HFFc6 (cell line): ENCODE data around the gene LRRN4CL. TPM values are rescaled to one million over a fixed set of nuclear protein-coding genes. Genes with fewer than 3 reads are reported as not detected.

Source experiments
- DNase-seq: peaks from one replicate; pipeline ENCODE4 v3.0.0-alpha.2; 2018
- H3K27ac Mint-ChIP-seq: 2 replicates; pipeline ENCODE4 v1.8.0; 2020; ENCODE audit warnings: mild to moderate bottlenecking, mixed read lengths
- H3K27me3 Mint-ChIP-seq: 2 replicates; pipeline ENCODE4 v1.8.0; 2021; ENCODE audit warnings: mild to moderate bottlenecking, moderate library complexity, mixed read lengths; ENCODE audit not compliant: insufficient read depth
- H3K36me3 Mint-ChIP-seq: 2 replicates; pipeline ENCODE4 v1.8.0; 2021; ENCODE audit warnings: low read depth, mixed read lengths
- H3K4me1 Mint-ChIP-seq: 2 replicates; pipeline ENCODE4 v1.8.0; 2020; ENCODE audit warnings: low read depth, mixed read lengths
- H3K4me3 Mint-ChIP-seq: 2 replicates; pipeline ENCODE4 v1.8.0; 2020; ENCODE audit warnings: mild to moderate bottlenecking, moderate library complexity, mixed read lengths
- H3K9me3 Mint-ChIP-seq: 2 replicates; pipeline ENCODE4 v1.8.0; 2020; ENCODE audit warnings: mild to moderate bottlenecking, mixed read lengths
- total RNA-seq, 6 experiments: library from RNA; stranded (reverse); fragmentation: NEBNext Ultra II Directional; extraction: Animal tissue kit (Norgen Biotek cat#: 25700); gene quantifications; 2 replicates in 1 of 6; 3 replicates in 5 of 6; pipeline ENCODE4 v1.2.3, GENCODE V29; 2021
- TF ChIP-seq, protein P1 (sequence below): fragments of 200-600 bp; sonication (generic); IDR thresholded peaks from 2 replicates; pipeline ENCODE4 v1.5.0; 2021; ENCODE audit warnings: antibody characterized with exemption, mild to moderate bottlenecking

The LRRN4CL gene
- total RNA-seq, 6 experiments from 2014 or later, result 1.2 to 4.0 (median 1.4) TPM

DNA sequence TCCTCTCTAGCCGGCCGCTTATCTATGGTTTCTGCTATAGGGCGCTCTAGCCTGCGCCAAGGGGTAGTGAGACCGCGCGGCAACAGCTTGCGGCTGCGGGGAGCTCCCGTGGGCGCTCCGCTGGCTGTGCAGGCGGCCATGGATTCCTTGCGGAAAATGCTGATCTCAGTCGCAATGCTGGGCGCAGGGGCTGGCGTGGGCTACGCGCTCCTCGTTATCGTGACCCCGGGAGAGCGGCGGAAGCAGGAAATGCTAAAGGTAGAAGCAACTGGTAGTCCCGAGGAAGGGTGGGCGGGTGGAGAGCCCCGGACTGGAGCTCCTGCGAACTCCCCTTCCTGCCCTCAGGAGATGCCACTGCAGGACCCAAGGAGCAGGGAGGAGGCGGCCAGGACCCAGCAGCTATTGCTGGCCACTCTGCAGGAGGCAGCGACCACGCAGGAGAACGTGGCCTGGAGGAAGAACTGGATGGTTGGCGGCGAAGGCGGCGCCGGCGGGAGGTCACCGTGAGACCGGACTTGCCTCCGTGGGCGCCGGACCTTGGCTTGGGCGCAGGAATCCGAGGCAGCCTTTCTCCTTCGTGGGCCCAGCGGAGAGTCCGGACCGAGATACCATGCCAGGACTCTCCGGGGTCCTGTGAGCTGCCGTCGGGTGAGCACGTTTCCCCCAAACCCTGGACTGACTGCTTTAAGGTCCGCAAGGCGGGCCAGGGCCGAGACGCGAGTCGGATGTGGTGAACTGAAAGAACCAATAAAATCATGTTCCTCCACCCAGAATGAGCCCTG lies 17.5 kb downstream of the LRRN4CL start, which contains the start of the genes LBHD1 and UQCC3:
TSS of gene LBHD1 (minus strand) at position 660 of the 782 bp plus-strand sequence. CDS start 2,236 bp downstream, outside the sequence.
TSS of gene UQCC3 (plus strand) at position 66 of the 782 bp plus-strand sequence. CDS start at position 139, 73 bp downstream.
- peak; percentile 84 for DNase-seq

DNA sequence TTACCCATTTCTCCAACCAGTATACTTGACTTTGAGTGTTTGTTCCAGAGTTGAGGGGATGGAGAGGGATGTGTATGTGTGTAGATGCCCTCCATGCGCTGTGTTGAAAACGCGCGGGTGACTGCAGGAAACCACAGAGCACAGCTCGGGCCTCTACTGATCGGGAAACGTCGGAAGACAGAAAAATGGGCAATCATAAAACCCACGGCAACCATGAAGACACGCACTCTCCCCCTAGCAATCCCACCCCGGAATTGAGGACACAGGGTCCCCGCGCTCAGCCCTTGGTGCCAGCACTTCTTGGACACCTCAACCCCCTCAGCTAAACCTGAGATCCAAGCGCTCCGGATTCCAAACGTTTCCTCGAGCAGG lies 18.1 kb downstream of the LRRN4CL start:
- Mint-ChIP-seq H3K4me1 (peaks cover 50% of the 10 kb centered on the region), H3K9me3 (no peaks in the 10 kb centered on the region), H3K27ac (peak overlapping the region; percentile 97), H3K4me3 (peak overlapping the region; percentile 99), H3K27me3 (peaks cover 1% of the 10 kb centered on the region; the same call in 1 of the 2 replicates), H3K36me3 (peaks cover 26% of the 10 kb centered on the region)
- no peak for DNase-seq
- TF ChIP-seq, protein P1, sequence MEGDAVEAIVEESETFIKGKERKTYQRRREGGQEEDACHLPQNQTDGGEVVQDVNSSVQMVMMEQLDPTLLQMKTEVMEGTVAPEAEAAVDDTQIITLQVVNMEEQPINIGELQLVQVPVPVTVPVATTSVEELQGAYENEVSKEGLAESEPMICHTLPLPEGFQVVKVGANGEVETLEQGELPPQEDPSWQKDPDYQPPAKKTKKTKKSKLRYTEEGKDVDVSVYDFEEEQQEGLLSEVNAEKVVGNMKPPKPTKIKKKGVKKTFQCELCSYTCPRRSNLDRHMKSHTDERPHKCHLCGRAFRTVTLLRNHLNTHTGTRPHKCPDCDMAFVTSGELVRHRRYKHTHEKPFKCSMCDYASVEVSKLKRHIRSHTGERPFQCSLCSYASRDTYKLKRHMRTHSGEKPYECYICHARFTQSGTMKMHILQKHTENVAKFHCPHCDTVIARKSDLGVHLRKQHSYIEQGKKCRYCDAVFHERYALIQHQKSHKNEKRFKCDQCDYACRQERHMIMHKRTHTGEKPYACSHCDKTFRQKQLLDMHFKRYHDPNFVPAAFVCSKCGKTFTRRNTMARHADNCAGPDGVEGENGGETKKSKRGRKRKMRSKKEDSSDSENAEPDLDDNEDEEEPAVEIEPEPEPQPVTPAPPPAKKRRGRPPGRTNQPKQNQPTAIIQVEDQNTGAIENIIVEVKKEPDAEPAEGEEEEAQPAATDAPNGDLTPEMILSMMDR, result no peak

More for the DNA sequence above, 17.5 kb downstream of the LRRN4CL start, which contains the start of the genes LBHD1 and UQCC3:
- H3K9me3 Mint-ChIP-seq, result no peaks in the 10 kb centered on the region
- TF ChIP-seq, protein P1, result no peak
- peaks cover 1% of the 10 kb centered on the region; the same call in 1 of the 2 replicates for H3K27me3 Mint-ChIP-seq
- H3K4me3 Mint-ChIP-seq, result peak within 1 kb of the TSS; percentile 99
- peaks cover 45% of the 10 kb centered on the region for H3K4me1 Mint-ChIP-seq
- peaks cover 21% of the 10 kb centered on the region for H3K36me3 Mint-ChIP-seq
- peak within 1 kb of the TSS; percentile 97 for H3K27ac Mint-ChIP-seq

DNA sequence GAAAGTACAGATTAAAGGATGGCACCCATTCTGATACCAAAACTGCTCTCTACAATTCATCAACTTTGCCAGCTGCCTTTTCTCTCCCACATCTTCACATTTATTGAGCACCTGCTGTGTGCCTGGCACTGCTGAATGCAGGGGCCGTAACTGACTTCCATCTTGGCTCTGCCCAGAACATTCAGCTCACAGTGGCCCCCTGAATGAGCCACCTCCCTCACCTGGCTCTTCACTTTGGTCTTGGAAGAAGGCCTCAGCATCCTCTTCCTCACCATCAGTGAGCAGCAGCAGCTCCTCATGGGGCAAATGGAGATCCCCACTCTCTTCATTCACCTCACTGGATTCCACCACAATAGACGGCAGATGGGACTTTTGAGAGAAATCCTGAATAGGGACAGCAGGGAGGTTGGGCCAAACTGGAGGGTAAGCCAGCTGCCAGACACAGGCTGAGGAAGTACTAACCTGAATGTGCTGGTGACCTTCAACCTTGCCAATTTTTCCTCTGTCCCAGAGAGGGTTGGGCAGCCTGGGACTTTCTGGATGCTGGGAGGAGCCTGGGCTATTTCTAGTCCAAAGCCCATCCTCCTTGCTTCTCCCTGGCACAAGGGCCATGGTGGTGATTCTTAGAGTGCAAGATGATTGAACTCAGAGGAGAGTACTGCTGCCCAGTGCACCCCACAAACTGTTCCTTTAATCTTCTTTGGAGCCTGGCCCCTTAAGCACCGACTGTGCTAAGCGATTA lies 19.7 kb downstream of the LRRN4CL start:
- TF ChIP-seq, protein P1, result no peak
- H3K36me3 Mint-ChIP-seq, result peaks cover 33% of the 10 kb centered on the region
- H3K27me3 Mint-ChIP-seq, result peaks cover 10% of the 10 kb centered on the region
- DNase-seq, result no peak
- H3K9me3 Mint-ChIP-seq, result peaks cover 5% of the 10 kb centered on the region; the same call in 1 of the 2 replicates
- H3K4me3 Mint-ChIP-seq, result no peak overlapping the region; the same call in 1 of the 2 replicates
- H3K27ac Mint-ChIP-seq, result peak overlapping the region; percentile 59
- peaks cover 50% of the 10 kb centered on the region for H3K4me1 Mint-ChIP-seq

DNA sequence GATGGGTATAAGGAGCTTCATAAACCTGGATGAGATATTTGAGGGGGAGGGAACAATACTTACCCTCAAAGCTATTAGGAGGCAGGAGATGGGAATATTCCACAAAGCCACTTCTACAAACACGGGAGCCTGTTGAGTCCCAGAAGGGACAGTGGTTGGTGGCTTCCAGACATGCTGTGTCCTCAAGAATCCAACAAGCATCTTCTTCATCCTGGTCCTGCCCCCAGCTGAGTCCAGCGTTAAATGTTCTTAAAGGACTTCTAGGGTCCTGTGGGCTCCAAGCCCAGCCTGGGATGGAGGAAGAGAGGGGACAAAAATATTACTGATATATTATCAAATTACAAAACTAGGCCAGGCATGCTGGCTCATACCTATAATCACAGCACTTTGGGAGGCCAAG lies 21.9 kb downstream of the LRRN4CL start:
- Mint-ChIP-seq H3K27me3 (peaks cover 10% of the 10 kb centered on the region), H3K27ac (peak overlapping the region; percentile 96), H3K4me3 (peak overlapping the region; percentile 99), H3K9me3 (peaks cover 5% of the 10 kb centered on the region; the same call in 1 of the 2 replicates), H3K36me3 (peaks cover 39% of the 10 kb centered on the region), H3K4me1 (peaks cover 43% of the 10 kb centered on the region)
- DNase-seq, result no peak
- TF ChIP-seq, protein P1, result no peak

DNA sequence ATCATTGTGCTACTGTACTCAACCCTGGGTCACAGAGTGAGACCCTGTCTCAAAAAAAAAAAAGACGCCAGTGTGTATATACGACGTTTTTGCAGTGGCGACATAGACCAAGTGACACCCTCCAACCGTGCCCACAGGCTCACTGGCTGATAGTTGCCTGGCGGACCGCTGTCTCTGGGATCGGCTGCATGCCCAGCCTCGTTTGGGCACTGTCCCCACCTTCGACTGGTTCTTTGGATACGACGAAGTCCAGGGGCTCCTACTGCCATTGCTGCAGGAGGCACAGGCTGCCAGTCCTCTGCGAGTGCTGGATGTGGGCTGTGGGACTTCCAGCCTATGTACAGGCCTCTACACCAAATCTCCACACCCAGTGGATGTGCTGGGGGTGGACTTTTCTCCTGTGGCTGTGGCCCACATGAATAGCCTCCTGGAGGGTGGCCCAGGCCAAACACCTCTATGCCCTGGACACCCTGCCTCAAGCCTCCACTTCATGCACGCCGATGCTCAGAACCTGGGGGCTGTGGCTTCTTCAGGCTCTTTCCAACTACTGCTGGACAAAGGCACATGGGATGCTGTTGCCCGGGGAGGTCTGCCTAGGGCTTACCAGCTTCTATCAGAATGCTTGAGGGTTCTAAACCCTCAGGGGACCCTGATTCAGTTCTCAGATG lies 22.9 kb downstream of the LRRN4CL start:
- H3K36me3 Mint-ChIP-seq, result peaks cover 36% of the 10 kb centered on the region
- peak overlapping the region; percentile 96 for H3K27ac Mint-ChIP-seq
- DNase-seq, result no peak
- H3K4me1 Mint-ChIP-seq, result peaks cover 33% of the 10 kb centered on the region
- peak overlapping the region; percentile 99 for H3K4me3 Mint-ChIP-seq
- TF ChIP-seq, protein P1, result no peak
- H3K9me3 Mint-ChIP-seq, result peaks cover 5% of the 10 kb centered on the region; the same call in 1 of the 2 replicates
- peaks cover 10% of the 10 kb centered on the region for H3K27me3 Mint-ChIP-seq
